Transverse colon (tissue), 4 donors: Measurements from ENCODE around the gene WDR62. TPM values are rescaled to one million over a fixed set of nuclear protein-coding genes. Genes with fewer than 3 reads are reported as not detected.

Source experiments
- total RNA-seq, 4 donors: library from RNA; depleted of rRNA; stranded (reverse); fragments of >200 nt; gene quantifications; one replicate each; pipeline ENCODE4 v1.1.0, GENCODE V29; 2016

Gene WDR62
- total RNA-seq, 4 donors from 2014 or later = 0.37 to 20.7 (median 0.97) TPM

Other genes with a start within 250 kb of the WDR62 start
- gene PRODH2, start 242.1 kb upstream of the WDR62 start, total RNA-seq = not detected
- gene NPHS1, start 202.4 kb upstream of the WDR62 start, total RNA-seq = not detected
- gene KIRREL2, start 198.0 kb upstream of the WDR62 start, total RNA-seq = not detected
- gene APLP1, start 186.3 kb upstream of the WDR62 start, total RNA-seq = 10 to 100 TPM in 1 of 4 donors, 1 to 10 TPM in 2, under 1 TPM in 1; 1.00 to 10.5 (median 4.5) TPM
- gene NFKBID, start 154.4 kb upstream of the WDR62 start, total RNA-seq = 10 to 100 TPM in 3 of 4 donors, 1 to 10 TPM in 1; 7.5 to 29.5 (median 13.1) TPM
- gene HCST, start 152.4 kb upstream of the WDR62 start, total RNA-seq = 1 to 10 TPM in 1 of 4 donors, not detected in 3; 9.4 TPM
- 10 to 100 TPM; 25.6 to 81.5 (median 52.2) TPM for gene TYROBP, start 146.6 kb upstream of the WDR62 start, total RNA-seq
- 10 to 100 TPM; 12.1 to 48.6 (median 16.6) TPM for gene LRFN3, start 118.5 kb upstream of the WDR62 start, total RNA-seq
- gene SDHAF1, start 59.7 kb upstream of the WDR62 start, total RNA-seq = 10 to 100 TPM; 30.3 to 83.8 (median 55.4) TPM
- 1 to 10 TPM in 3 of 4 donors, not detected in 1; 1.2 to 9.0 (median 2.9) TPM for gene SYNE4, start 46.1 kb upstream of the WDR62 start, total RNA-seq
- gene ALKBH6, start 40.7 kb upstream of the WDR62 start, total RNA-seq = 100 to 1,000 TPM in 2 of 4 donors, 10 to 100 TPM in 2; 27.6 to 151 (median 83.2) TPM
- gene CLIP3, start 22.0 kb upstream of the WDR62 start, total RNA-seq = 10 to 100 TPM in 3 of 4 donors, 1 to 10 TPM in 1; 7.0 to 37.6 (median 23.5) TPM
- 10 to 100 TPM in 2 of 4 donors, 1 to 10 TPM in 1, not detected in 1; 9.5 to 64.1 (median 11.2) TPM for gene THAP8, start 612 bp upstream of the WDR62 start, total RNA-seq
- not detected for gene OVOL3, start 56.2 kb downstream of the WDR62 start, total RNA-seq
- 10 to 100 TPM in 3 of 4 donors, not detected in 1; 15.1 to 44.9 (median 44.0) TPM for gene POLR2I, start 60.0 kb downstream of the WDR62 start, total RNA-seq
- 100 to 1,000 TPM in 2 of 4 donors, 10 to 100 TPM in 2; 82.4 to 175 (median 134) TPM for gene TBCB, start 60.6 kb downstream of the WDR62 start, total RNA-seq
- 100 to 1,000 TPM; 222 to 304 (median 248) TPM for gene CAPNS1, start 85.2 kb downstream of the WDR62 start, total RNA-seq
- 10 to 100 TPM in 2 of 4 donors, 1 to 10 TPM in 1, not detected in 1; 7.8 to 26.3 (median 11.7) TPM for gene COX7A1, start 97.5 kb downstream of the WDR62 start, total RNA-seq
- 1 to 10 TPM in 2 of 4 donors, under 1 TPM in 1, not detected in 1; 1.00 to 4.1 (median 4.0) TPM for gene ZNF565, start 159.8 kb downstream of the WDR62 start, total RNA-seq
- gene ZNF146, start 160.2 kb downstream of the WDR62 start, total RNA-seq = 100 to 1,000 TPM in 1 of 4 donors, 10 to 100 TPM in 3; 10.8 to 105 (median 52.2) TPM